CD14-positive monocyte (primary cell): ENCODE measurements around the gene PYGO2. TPM values are rescaled to one million over a fixed set of nuclear protein-coding genes. Genes with fewer than 3 reads are reported as not detected.
A peak's percentile ranks its signal among the peaks of the same experiment; 100 is the strongest.

Source experiments
- DNase-seq, 3 donors: peaks; one replicate each; pipeline ENCODE4 v3.0.0-alpha.2; 2011 to 2022
- H2AFZ ChIP-seq: 2 replicates; pipeline ENCODE4 v1.6.0; 2012; ENCODE audit warnings: mild to moderate bottlenecking, low read depth, low read length, inconsistent platforms; ENCODE audit not compliant: insufficient read depth, poor library complexity, severe bottlenecking
- H3K27ac ChIP-seq, 2 donors: 1 replicate in 1 of 2; 2 replicates in 1 of 2; pipeline ENCODE4 v1.5.1; 2012 to 2013; ENCODE audit warnings: low read length in 2 of 2, control low read depth in 1 of 2, inconsistent platforms in 1 of 2, low read depth in 1 of 2, mild to moderate bottlenecking in 1 of 2
- H3K27me3 ChIP-seq, 2 donors: one replicate each; pipeline versions ENCODE4 v1.6.0 to v1.6.1; 2011 to 2013; ENCODE audit warnings: low read length in 2 of 2; ENCODE audit not compliant: control insufficient read depth in 2 of 2, insufficient read depth in 2 of 2
- H3K36me3 ChIP-seq, 2 donors: replicated peaks in 1 of 2; 1 replicate in 1 of 2; 2 replicates in 1 of 2; pipeline versions ENCODE4 v1.5.1 to v1.6.1; 2012 to 2013; ENCODE audit warnings: low read length in 2 of 2, control low read depth in 1 of 2, inconsistent platforms in 1 of 2, mild to moderate bottlenecking in 1 of 2; ENCODE audit not compliant: insufficient read depth in 2 of 2, control insufficient read depth in 1 of 2
- H3K4me1 ChIP-seq, 2 donors: 1 replicate in 1 of 2; 2 replicates in 1 of 2; pipeline versions ENCODE4 v1.5.1 to v1.6.1; 2012 to 2013; ENCODE audit warnings: low read length in 2 of 2, control low read depth in 1 of 2, inconsistent platforms in 1 of 2, mild to moderate bottlenecking in 1 of 2, moderate library complexity in 1 of 2; ENCODE audit not compliant: insufficient read depth in 2 of 2, control insufficient read depth in 1 of 2
- H3K4me2 ChIP-seq: replicated peaks from 2 replicates; pipeline ENCODE3; 2012; ENCODE audit warnings: low read length, moderate library complexity, mild to moderate bottlenecking; ENCODE audit not compliant: poor library complexity, severe bottlenecking; ENCODE audit errors: extremely low read depth
- H3K4me3 ChIP-seq, 3 experiments: fragments of 200-600 bp in 1 of 3; sonication (generic) in 1 of 3; replicated peaks in 1 of 3; 1 replicate in 2 of 3; 2 replicates in 1 of 3; pipeline ENCODE4 v1.5.1; 2011 to 2013; ENCODE audit warnings: low read length in 3 of 3, mild to moderate bottlenecking in 3 of 3, control low read depth in 2 of 3, low read depth in 2 of 3, inconsistent platforms in 1 of 3, moderate library complexity in 1 of 3
- H3K79me2 ChIP-seq: 2 replicates; pipeline ENCODE4 v1.6.0; 2012; ENCODE audit warnings: mild to moderate bottlenecking, control low read depth, inconsistent platforms, low read length, moderate library complexity; ENCODE audit not compliant: insufficient read depth
- H3K9ac ChIP-seq: 2 replicates; pipeline ENCODE4 v1.6.0; 2017; ENCODE audit warnings: low read length, mild to moderate bottlenecking; ENCODE audit not compliant: insufficient read depth, poor library complexity, severe bottlenecking
- H3K9me3 ChIP-seq, 2 donors: replicated peaks in 1 of 2; 1 replicate in 1 of 2; 2 replicates in 1 of 2; pipeline versions ENCODE4 v1.5.1 to v1.6.1; 2012 to 2013; ENCODE audit warnings: low read length in 2 of 2, control low read depth in 1 of 2; ENCODE audit not compliant: control insufficient read depth in 1 of 2, insufficient read depth in 1 of 2
- H4K20me1 ChIP-seq: 2 replicates; pipeline ENCODE4 v1.6.0; 2012; ENCODE audit warnings: mild to moderate bottlenecking, low read length, control low read depth, moderate library complexity; ENCODE audit not compliant: insufficient read depth
- H3K27ac Mint-ChIP-seq, 7 donors: one replicate each; pipeline ENCODE4 v1.8.0; 2020; ENCODE audit warnings: mild to moderate bottlenecking in 7 of 7, mixed read lengths in 7 of 7, moderate library complexity in 6 of 7, inconsistent platforms in 2 of 7
- H3K27me3 Mint-ChIP-seq, 3 donors: one replicate each; pipeline ENCODE4 v1.8.0; 2021 to 2022; ENCODE audit warnings: low read depth in 3 of 3, mild to moderate bottlenecking in 3 of 3, mixed read lengths in 3 of 3, moderate library complexity in 3 of 3, inconsistent platforms in 1 of 3
- H3K36me3 Mint-ChIP-seq, 2 donors: one replicate each; pipeline ENCODE4 v1.8.0; 2020; ENCODE audit warnings: mixed read lengths in 2 of 2, inconsistent platforms in 1 of 2, mild to moderate bottlenecking in 1 of 2
- H3K4me1 Mint-ChIP-seq: one replicate; pipeline ENCODE4 v1.8.0; 2020; ENCODE audit warnings: mild to moderate bottlenecking, mixed read lengths
- H3K4me3 Mint-ChIP-seq, 2 donors: one replicate each; pipeline ENCODE4 v1.8.0; 2020; ENCODE audit warnings: mild to moderate bottlenecking in 2 of 2, mixed read lengths in 2 of 2, moderate library complexity in 1 of 2
- H3K9me3 Mint-ChIP-seq, 7 donors: one replicate each; pipeline ENCODE4 v1.8.0; 2020 to 2022; ENCODE audit warnings: mixed read lengths in 7 of 7, mild to moderate bottlenecking in 6 of 7, moderate library complexity in 6 of 7, inconsistent platforms in 2 of 7
- CTCF ChIP-seq: fragments of 200-600 bp; IDR thresholded peaks from one replicate; pipeline ENCODE4 v1.8.0; 2022; ENCODE audit warnings: antibody characterized with exemption, mild to moderate bottlenecking
- WGBS: methylation state at CpG from one replicate; pipeline ENCODE4 v1.1.5; 2013; ENCODE audit warnings: missing lambda C conversion rate; ENCODE audit not compliant: insufficient coverage; 5-methylcytosine and 5-hydroxymethylcytosine counted together
- intact Hi-C, 2 donors: fragments of 100-400 bp; cut with micrococcal nuclease; formaldehyde crosslinking; loops; one replicate each; pipeline versions ENCODE4 v1.15.0 to v1.15.1; 2023
- polyA plus RNA-seq, 3 donors: library from polyadenylated mRNA; depleted of rRNA in 1 of 3; unstranded in 2 of 3; stranded (reverse) in 1 of 3; fragments of 300-500 nt in 2 of 3; fragments of >200 nt in 1 of 3; fragmentation: Illumina TruSeq in 2 of 3; gene quantifications; 1 replicate in 2 of 3; 2 replicates in 1 of 3; pipeline ENCODE4 v1.2.3, GENCODE V29; 2012 to 2021

The PYGO2 gene
- polyA plus RNA-seq, 3 donors, result 8.2 to 12.5 (median 12.0) TPM

- Histone ChIP-seq H3K4me2 (peak overlapping the region; percentile 100), H3K9ac (peak overlapping the region; percentile 79), H3K79me2 (peaks cover 100% of the 10 kb centered on the region), H3K4me1 (peaks cover 85 to 100% of the 10 kb centered on the region in 2 donors), H4K20me1 (peaks cover 80% of the 10 kb centered on the region), H3K36me3 (peaks cover 18 to 27% of the 10 kb centered on the region in 2 donors), H3K4me3 (peak overlapping the region; percentile 89 to 100 (median 93)), H3K9me3 (no peaks in the 10 kb centered on the region), H2AFZ (no peak overlapping the region), H3K27ac (peak overlapping the region; percentile 91 to 99), H3K27me3 (no peaks in the 10 kb centered on the region)
- DNase-seq, result peak in 2 of 3 donors; percentile 37 to 61
- Mint-ChIP-seq H3K4me3 (peak overlapping the region; percentile 91 to 98), H3K36me3 (peaks cover 20 to 44% of the 10 kb centered on the region in 2 donors), H3K9me3 (no peaks in the 10 kb centered on the region), H3K4me1 (peaks cover 75% of the 10 kb centered on the region), H3K27me3 (no peaks in the 10 kb centered on the region), H3K27ac (peak overlapping the region; percentile 81 to 96 (median 94))
- intact Hi-C loops, result no loop called here
- no CpG with 5 or more reads among the region's 11 CpGs for WGBS
- TF ChIP-seq CTCF, result no peak
Observed at GRCh38 chr1:155010211-155010918, 48.8 kb upstream of the PYGO2 start.

- DNase-seq, result no peak
- Histone ChIP-seq H2AFZ (no peak overlapping the region), H3K36me3 (peaks cover 11 to 20% of the 10 kb centered on the region in 2 donors), H3K4me3 (peak overlapping the region; percentile 89 to 100 (median 93)), H3K4me2 (peak overlapping the region; percentile 100), H3K27ac (peak overlapping the region; percentile 91 to 99), H3K79me2 (peaks cover 100% of the 10 kb centered on the region), H3K9ac (peak overlapping the region; percentile 79), H3K9me3 (no peaks in the 10 kb centered on the region), H3K4me1 (peaks cover 86 to 100% of the 10 kb centered on the region in 2 donors), H4K20me1 (peaks cover 74% of the 10 kb centered on the region), H3K27me3 (no peaks in the 10 kb centered on the region)
- peak overlapping the region; percentile 91 to 98 for H3K4me3 Mint-ChIP-seq
- H3K4me1 Mint-ChIP-seq, result peaks cover 78% of the 10 kb centered on the region
- no peaks in the 10 kb centered on the region for H3K27me3 Mint-ChIP-seq
- intact Hi-C loops, result loop anchor here (5.0 kb wide), 2 partner anchors 37 to 43 kb away; partner anchors contain the start of genes ADAM15 (in 1 of the 2), CKS1B (in 1 of the 2) and SHC1 (in 1 of the 2)
- H3K36me3 Mint-ChIP-seq, result peaks cover 18 to 40% of the 10 kb centered on the region in 2 donors
- no peaks in the 10 kb centered on the region for H3K9me3 Mint-ChIP-seq
- TF ChIP-seq CTCF, result no peak
- WGBS, result 17% methylated on average over 2 of the region's 5 CpGs
- peak overlapping the region; percentile 81 to 96 (median 94) for H3K27ac Mint-ChIP-seq
Observed at GRCh38 chr1:155009742-155010141, 48.2 kb upstream of the PYGO2 start.
